Uterus (tissue), 4 donors: ENCODE results near the gene SNX13. TPM values are rescaled to one million over a fixed set of nuclear protein-coding genes. Genes with fewer than 3 reads are reported as not detected.

Source experiments
- DNase-seq, 2 donors: peaks; one replicate each; pipeline ENCODE4 v3.0.0-alpha.2; 2019 to 2020
- H3K27ac ChIP-seq, 2 donors: fragments of 200-600 bp; sonication (generic); 1 replicate in 1 of 2; 2 replicates in 1 of 2; pipeline ENCODE4 v1.5.1; 2016 to 2018
- H3K27me3 ChIP-seq, 2 donors: fragments of 200-600 bp; sonication (generic); one replicate each; pipeline ENCODE4 v1.5.1; 2018 to 2019; ENCODE audit warnings: control low read depth in 1 of 2
- H3K36me3 ChIP-seq, 2 donors: fragments of 200-600 bp; sonication (generic); one replicate each; pipeline ENCODE4 v1.5.1; 2019; ENCODE audit warnings: control low read depth in 1 of 2
- H3K4me1 ChIP-seq, 2 donors: fragments of 200-600 bp; sonication (generic); one replicate each; pipeline ENCODE4 v1.5.1; 2018 to 2019; ENCODE audit warnings: control low read depth in 1 of 2
- H3K4me3 ChIP-seq, 2 donors: fragments of 200-600 bp; sonication (generic); 1 replicate in 1 of 2; 2 replicates in 1 of 2; pipeline ENCODE4 v1.5.1; 2018 to 2019; ENCODE audit warnings: mild to moderate bottlenecking in 1 of 2
- H3K9me3 ChIP-seq, 2 donors: fragments of 200-600 bp; sonication (generic); one replicate each; pipeline ENCODE4 v1.5.1; 2019; ENCODE audit warnings: control low read depth in 1 of 2
- CTCF ChIP-seq, 4 experiments: fragments of 200-600 bp in 2 of 4; fragments of 450-650 bp in 2 of 4; sonication (generic) in 2 of 4; IDR thresholded peaks; one replicate each; pipeline ENCODE4 v1.5.1; 2016 to 2019; ENCODE audit warnings: antibody characterized with exemption in 4 of 4, mild to moderate bottlenecking in 2 of 4, moderate library complexity in 1 of 4
- POLR2A ChIP-seq, 2 donors: fragments of 450-650 bp; IDR thresholded peaks; one replicate each; pipeline ENCODE4 v1.6.1; 2016; ENCODE audit warnings: antibody characterized with exemption in 2 of 2, mild to moderate bottlenecking in 1 of 2, moderate library complexity in 1 of 2
- intact Hi-C: fragments of 100-400 bp; cut with DNase I; formaldehyde crosslinking; loops from one replicate; pipeline ENCODE4 v1.15.1; 2023; ENCODE audit warnings: low total_unique reads
- total RNA-seq, 4 donors: library from RNA; depleted of rRNA in 3 of 4; stranded (reverse); fragments of >200 nt in 3 of 4; gene quantifications; one replicate each; pipeline versions ENCODE4 v1.1.0 to v1.2.4, GENCODE V29; 2014 to 2023
- donor health status: DM: yes; HTN: yes; CAD: no.

Gene SNX13
- total RNA-seq, 4 donors from 2014 or later = 26.9 to 222 (median 91.2) TPM

- no peaks in the 10 kb centered on the region for H3K9me3 ChIP-seq
- no peaks in the 10 kb centered on the region for H3K4me1 ChIP-seq
- no peak overlapping the region for H3K4me3 ChIP-seq
- H3K27ac ChIP-seq = no peak overlapping the region
- H3K36me3 ChIP-seq = no peaks in the 10 kb centered on the region
- no peak for TF ChIP-seq CTCF (IDR thresholded peaks at IDR 0.05)
- TF ChIP-seq POLR2A (IDR thresholded peaks at IDR 0.05) = no peak
- intact Hi-C loops = no loop called here
- no peaks in the 10 kb centered on the region for H3K27me3 ChIP-seq
- no peak for DNase-seq
Observed at GRCh38 chr7:17898111-17898510, 42.2 kb downstream of the SNX13 start.

GRCh38 chr7:17887286-17887685, 53.0 kb downstream of the SNX13 start:
- no peak overlapping the region for H3K27ac ChIP-seq
- TF ChIP-seq POLR2A (IDR thresholded peaks at IDR 0.05) (no peak), CTCF (IDR thresholded peaks at IDR 0.05) (no peak)
- no peaks in the 10 kb centered on the region for H3K27me3 ChIP-seq
- intact Hi-C loops = no loop called here
- no peak for DNase-seq
- no peak overlapping the region for H3K4me3 ChIP-seq
- H3K9me3 ChIP-seq = no peaks in the 10 kb centered on the region
- H3K4me1 ChIP-seq = no peaks in the 10 kb centered on the region
- H3K36me3 ChIP-seq = no peaks in the 10 kb centered on the region

GRCh38 chr7:17882685-17883084, 57.6 kb downstream of the SNX13 start:
- no peaks in the 10 kb centered on the region for H3K9me3 ChIP-seq
- no peak overlapping the region for H3K4me3 ChIP-seq
- no peaks in the 10 kb centered on the region for H3K4me1 ChIP-seq
- H3K27me3 ChIP-seq = no peaks in the 10 kb centered on the region
- no peak overlapping the region for H3K27ac ChIP-seq
- intact Hi-C loops = no loop called here
- no peaks in the 10 kb centered on the region for H3K36me3 ChIP-seq
- TF ChIP-seq CTCF (IDR thresholded peaks at IDR 0.05) (no peak), POLR2A (IDR thresholded peaks at IDR 0.05) (no peak)
- no peak for DNase-seq

- H3K4me3 ChIP-seq = no peak overlapping the region
- H3K4me1 ChIP-seq = no peaks in the 10 kb centered on the region
- TF ChIP-seq CTCF (IDR thresholded peaks at IDR 0.05) = no peak
- no peak for TF ChIP-seq POLR2A (IDR thresholded peaks at IDR 0.05)
- no peak overlapping the region for H3K27ac ChIP-seq
- no peak for DNase-seq
- H3K27me3 ChIP-seq = no peaks in the 10 kb centered on the region
- intact Hi-C loops = no loop called here
- H3K9me3 ChIP-seq = no peaks in the 10 kb centered on the region
- no peaks in the 10 kb centered on the region for H3K36me3 ChIP-seq
Observed at GRCh38 chr7:17879075-17879661, 61.1 kb downstream of the SNX13 start.

- DNase-seq = no peak
- Histone ChIP-seq H3K4me1 (no peaks in the 10 kb centered on the region), H3K36me3 (no peaks in the 10 kb centered on the region), H3K27me3 (no peaks in the 10 kb centered on the region), H3K4me3 (no peak overlapping the region), H3K27ac (no peak overlapping the region), H3K9me3 (no peaks in the 10 kb centered on the region)
- TF ChIP-seq POLR2A (IDR thresholded peaks at IDR 0.05) (no peak), CTCF (IDR thresholded peaks at IDR 0.05) (no peak)
- intact Hi-C loops = no loop called here
Observed at GRCh38 chr7:17878627-17879026, 61.7 kb downstream of the SNX13 start.
